ENCODE data around the gene PRKAR2A.

DNA sequence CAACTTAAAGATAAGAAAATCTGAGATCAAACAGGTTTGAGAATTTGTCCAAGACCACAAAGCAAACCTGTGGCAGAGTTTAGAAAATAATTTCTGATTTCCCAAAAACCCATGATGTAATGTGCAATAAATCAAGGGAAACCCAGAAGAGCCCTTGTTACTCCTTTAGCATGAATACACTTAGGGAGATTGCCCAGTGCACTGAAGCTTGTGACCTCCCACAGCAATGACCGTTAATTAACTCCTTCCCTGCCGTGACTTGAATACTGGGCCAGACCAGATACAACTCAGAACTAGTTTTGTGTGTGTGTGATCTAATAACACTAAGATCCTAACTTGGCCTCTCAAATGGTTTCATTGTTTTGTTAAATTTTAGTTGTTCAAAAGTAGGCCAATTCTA lies 2.5 kb downstream of the PRKAR2A start:
- TF ChIP-seq POLR2A (IDR thresholded peaks at IDR 0.05) (no peak), CTCF (IDR thresholded peaks at IDR 0.05) (no peak)
